Keratinocyte (primary cell): ENCODE measurements around the gene CAPRIN2.

Experiments used
- CTCF ChIP-seq, 3 experiments: IDR thresholded peaks in 1 of 3; conservative IDR thresholded peaks in 1 of 3; optimal IDR thresholded peaks in 1 of 3; 2 replicates in 2 of 3; 3 replicates in 1 of 3; pipeline versions ENCODE3 to v1.5.1; 2011; ENCODE audit warnings: low read length in 3 of 3, mild to moderate bottlenecking in 3 of 3, moderate library complexity in 2 of 3, control low read depth in 1 of 3, inconsistent platforms in 1 of 3; ENCODE audit not compliant: insufficient read depth in 2 of 3; ENCODE audit errors: extremely low read depth in 1 of 3
- EZH2 ChIP-seq: IDR thresholded peaks from one replicate; pipeline ENCODE4 v1.6.1; 2012; ENCODE audit warnings: inconsistent platforms, mild to moderate bottlenecking, low read length, moderate library complexity

- TF ChIP-seq EZH2 (no peak), CTCF (optimal IDR thresholded peaks at IDR 0.05 in 1 of 3, IDR thresholded peaks at IDR 0.05 in 1 of 3, conservative IDR thresholded peaks at IDR 0.05 in 1 of 3; ENCODE audit: extremely low read depth in 1 of 3, insufficient read depth in 2 of 3, low read length in 3 of 3) (no peak)
These were observed 29.0 kb downstream of the CAPRIN2 start for GRCh38 chr12:30725739-30726138.
